Measurements from ENCODE around the gene GXYLT1.
A peak's percentile ranks its signal among the peaks of the same experiment; 100 is the strongest.

GXYLT1 gene

DNA sequence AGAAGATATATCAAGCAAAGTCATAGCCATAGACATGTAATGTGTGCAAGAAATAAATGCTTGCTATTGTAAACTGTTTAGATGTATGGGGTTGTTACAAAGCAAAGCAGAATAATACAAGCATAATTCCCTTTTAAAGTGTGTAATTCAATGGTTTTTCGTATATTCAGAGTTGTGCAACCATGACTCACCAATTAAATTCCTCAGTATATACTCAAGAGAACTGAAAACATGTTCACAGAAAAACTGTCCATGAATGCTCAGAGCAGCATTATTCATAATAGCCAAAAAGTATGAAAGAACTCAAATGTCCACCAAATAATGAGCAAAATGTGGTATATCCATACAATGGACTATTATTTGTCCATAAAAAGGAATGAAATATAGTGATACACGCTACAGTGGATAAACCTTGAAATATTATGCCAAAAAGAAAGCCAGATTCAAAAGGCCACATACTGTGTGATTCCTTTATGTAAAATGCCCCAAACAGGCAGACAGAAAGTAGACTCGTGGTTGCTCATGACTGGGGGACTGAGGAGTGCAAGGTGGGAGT is 9.3 kb downstream of the GXYLT1 start:
- no peak for DNase-seq (ENCODE audit: low spot score)
- TF ChIP-seq, protein P1, sequence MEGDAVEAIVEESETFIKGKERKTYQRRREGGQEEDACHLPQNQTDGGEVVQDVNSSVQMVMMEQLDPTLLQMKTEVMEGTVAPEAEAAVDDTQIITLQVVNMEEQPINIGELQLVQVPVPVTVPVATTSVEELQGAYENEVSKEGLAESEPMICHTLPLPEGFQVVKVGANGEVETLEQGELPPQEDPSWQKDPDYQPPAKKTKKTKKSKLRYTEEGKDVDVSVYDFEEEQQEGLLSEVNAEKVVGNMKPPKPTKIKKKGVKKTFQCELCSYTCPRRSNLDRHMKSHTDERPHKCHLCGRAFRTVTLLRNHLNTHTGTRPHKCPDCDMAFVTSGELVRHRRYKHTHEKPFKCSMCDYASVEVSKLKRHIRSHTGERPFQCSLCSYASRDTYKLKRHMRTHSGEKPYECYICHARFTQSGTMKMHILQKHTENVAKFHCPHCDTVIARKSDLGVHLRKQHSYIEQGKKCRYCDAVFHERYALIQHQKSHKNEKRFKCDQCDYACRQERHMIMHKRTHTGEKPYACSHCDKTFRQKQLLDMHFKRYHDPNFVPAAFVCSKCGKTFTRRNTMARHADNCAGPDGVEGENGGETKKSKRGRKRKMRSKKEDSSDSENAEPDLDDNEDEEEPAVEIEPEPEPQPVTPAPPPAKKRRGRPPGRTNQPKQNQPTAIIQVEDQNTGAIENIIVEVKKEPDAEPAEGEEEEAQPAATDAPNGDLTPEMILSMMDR (IDR thresholded peaks at IDR 0.05; ENCODE audit: extremely low read depth, insufficient read depth, missing control alignments), result no peak
- in situ Hi-C loops (cut with MboI; ENCODE audit: low pct_unique_long_range_greater_than_20kb, low sequenced_read_pairs, unreplicated experiment), result loop anchor here (25.0 kb wide), 1 partner anchor 202 kb away; the partner anchor contains the start of genes PPHLN1 and ZCRB1

DNA sequence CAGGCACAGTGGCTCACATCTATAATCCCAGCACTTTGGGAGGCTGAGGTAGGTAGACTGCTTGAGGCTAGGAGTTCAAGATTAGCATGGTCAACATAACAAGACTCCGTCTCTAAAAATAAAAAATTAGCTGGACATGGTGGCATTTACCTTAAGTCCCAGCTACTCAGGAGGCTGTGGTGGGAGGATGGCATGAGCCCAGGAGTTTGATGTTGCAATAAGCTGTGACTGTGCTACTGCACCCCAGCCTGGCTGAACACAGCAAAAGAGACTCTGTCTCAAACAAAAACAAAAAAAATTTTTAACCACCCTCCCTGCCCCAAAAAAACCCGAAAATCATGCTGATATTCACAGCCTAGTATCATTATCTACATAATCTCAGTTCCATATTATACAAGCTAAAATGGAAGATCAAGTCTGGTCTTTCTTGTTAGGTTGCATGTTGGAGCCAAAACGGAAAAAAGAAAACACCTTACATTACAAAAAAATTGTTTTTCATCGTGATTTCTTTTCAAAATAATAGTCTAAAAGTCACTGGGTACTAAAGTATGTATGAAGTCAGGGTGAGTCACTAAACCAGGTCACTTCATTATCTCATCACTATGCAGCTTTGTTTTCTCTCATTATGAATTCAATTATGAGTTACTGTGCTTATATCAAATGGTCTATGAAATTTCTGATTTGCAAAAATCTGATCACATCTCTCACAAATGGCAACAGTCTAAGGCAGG is 13.8 kb downstream of the GXYLT1 start:
- in situ Hi-C loops (cut with MboI; ENCODE audit: low pct_unique_long_range_greater_than_20kb, low sequenced_read_pairs, unreplicated experiment), result loop anchor here (25.0 kb wide), 1 partner anchor 206 kb away; the partner anchor contains the start of genes PPHLN1 and ZCRB1
- no peak for DNase-seq (ENCODE audit: low spot score)
- TF ChIP-seq, protein P1 (IDR thresholded peaks at IDR 0.05; ENCODE audit: extremely low read depth, insufficient read depth, missing control alignments), result no peak

DNA sequence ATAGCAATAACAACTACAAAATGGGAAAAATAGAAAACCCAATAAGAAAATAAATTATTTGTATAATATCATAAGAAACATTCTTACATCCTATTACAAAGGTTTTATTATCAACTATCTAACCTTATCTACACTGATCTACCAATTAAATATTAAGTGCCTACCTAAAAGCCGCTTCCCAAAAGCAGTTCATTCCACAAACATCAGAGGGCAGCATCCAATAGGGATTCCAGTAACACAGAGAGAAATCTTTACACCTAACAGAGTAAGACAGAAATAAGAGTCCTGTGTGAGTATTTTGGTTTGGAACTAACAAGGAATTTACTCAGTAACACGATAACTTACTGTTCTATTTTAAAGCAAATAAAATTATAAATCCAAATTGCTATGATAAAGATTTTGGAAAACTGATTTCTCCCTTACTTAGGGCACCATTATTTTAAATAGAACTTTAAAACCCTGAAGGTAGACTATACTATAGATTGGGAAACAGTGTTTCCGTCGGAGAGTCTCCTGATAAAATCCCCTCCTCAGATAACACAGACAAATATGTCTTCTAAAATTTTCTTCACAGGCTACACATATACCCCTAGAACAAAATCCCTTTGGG is 15.0 kb downstream of the GXYLT1 start:
- TF ChIP-seq, protein P1 (IDR thresholded peaks at IDR 0.05; ENCODE audit: extremely low read depth, insufficient read depth, missing control alignments), result peak; percentile 62
- in situ Hi-C loops (cut with MboI; ENCODE audit: low pct_unique_long_range_greater_than_20kb, low sequenced_read_pairs, unreplicated experiment), result loop anchor here (25.0 kb wide), 1 partner anchor 208 kb away; the partner anchor contains the start of genes PPHLN1 and ZCRB1
- no peak for DNase-seq (ENCODE audit: low spot score)

DNA sequence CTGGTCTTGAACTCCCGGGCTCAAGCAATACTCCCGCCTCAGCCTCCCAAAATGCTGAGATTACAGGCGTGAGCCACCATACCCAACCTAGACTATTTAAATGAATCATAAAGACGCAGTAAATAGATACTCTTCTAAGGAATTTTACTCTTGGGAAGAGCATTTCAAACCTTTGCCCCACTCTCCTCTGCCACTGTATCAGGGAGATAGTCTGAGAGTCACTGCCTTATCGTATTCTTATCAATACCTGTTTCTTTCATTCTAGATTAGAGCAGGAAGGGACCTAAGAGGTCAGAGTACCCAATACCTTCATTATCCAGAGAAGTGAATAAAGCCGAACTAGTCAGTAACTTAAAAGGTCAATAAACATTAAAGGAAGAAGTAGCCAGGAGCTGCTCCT is 15.8 kb downstream of the GXYLT1 start:
- TF ChIP-seq, protein P1 (IDR thresholded peaks at IDR 0.05; ENCODE audit: extremely low read depth, insufficient read depth, missing control alignments), result no peak
- no peak for DNase-seq (ENCODE audit: low spot score)
- in situ Hi-C loops (cut with MboI; ENCODE audit: low pct_unique_long_range_greater_than_20kb, low sequenced_read_pairs, unreplicated experiment), result loop anchor here (25.0 kb wide), 1 partner anchor 208 kb away; the partner anchor contains the start of genes PPHLN1 and ZCRB1

DNA sequence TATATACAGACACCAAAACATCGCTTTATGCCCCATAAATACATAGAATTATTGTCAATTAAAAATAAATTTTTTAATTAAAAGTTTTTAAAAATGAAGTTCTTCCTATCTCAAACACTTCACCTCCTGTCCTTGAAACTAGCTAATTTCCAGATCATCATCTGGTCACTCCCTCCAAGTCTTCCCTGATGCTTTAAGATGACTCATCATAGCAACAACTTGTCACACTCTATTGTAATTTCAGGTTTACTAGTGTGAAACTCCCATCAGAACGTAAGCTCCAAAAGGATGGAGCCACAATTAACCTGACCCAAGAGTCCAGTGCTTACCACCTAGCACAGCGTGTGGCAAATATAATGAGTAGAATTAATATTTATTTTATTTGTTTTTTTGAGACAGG is 16.3 kb downstream of the GXYLT1 start:
- no peak for DNase-seq (ENCODE audit: low spot score)
- in situ Hi-C loops (cut with MboI; ENCODE audit: low pct_unique_long_range_greater_than_20kb, low sequenced_read_pairs, unreplicated experiment), result loop anchor here (25.0 kb wide), 1 partner anchor 209 kb away; the partner anchor contains the start of genes PPHLN1 and ZCRB1
- TF ChIP-seq, protein P1 (IDR thresholded peaks at IDR 0.05; ENCODE audit: extremely low read depth, insufficient read depth, missing control alignments), result no peak

DNA sequence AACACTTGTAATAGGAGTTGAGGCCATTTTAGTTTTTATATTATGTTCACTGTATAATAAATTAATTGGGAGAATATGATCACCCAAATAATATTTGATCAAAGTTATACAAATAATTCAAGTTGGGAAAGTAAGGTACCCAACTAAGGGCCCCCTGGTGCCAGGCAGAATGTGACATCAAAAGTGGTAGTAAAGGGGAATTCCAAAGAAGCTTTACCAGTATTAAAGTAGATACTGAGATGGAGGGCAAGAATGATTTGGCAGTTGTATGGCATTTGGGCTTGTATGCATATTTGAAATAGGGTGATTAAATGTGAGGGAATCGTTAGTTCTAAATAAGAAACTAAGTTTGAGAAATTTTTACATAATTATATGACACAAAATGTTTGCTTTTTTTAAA is 17.7 kb downstream of the GXYLT1 start:
- no peak for DNase-seq (ENCODE audit: low spot score)
- in situ Hi-C loops (cut with MboI; ENCODE audit: low pct_unique_long_range_greater_than_20kb, low sequenced_read_pairs, unreplicated experiment), result loop anchor here (25.0 kb wide), 1 partner anchor 210 kb away; the partner anchor contains the start of genes PPHLN1 and ZCRB1

More for the DNA sequence above, 17.7 kb downstream of the GXYLT1 start:
- TF ChIP-seq, protein P1 (IDR thresholded peaks at IDR 0.05; ENCODE audit: extremely low read depth, insufficient read depth, missing control alignments), result no peak
